HS-5 (cell line): Measurements from ENCODE around the gene ITGBL1.

ENCODE experiments used
- DNase-seq: peaks from one replicate; pipeline ENCODE4 v3.0.0-alpha.2; 2012; ENCODE audit warnings: low read depth

The ITGBL1 gene

GRCh38 chr13:101567841-101568240 lies 115.4 kb downstream of the ITGBL1 start:
- DNase-seq, result no peak

- no peak for DNase-seq
Measured at GRCh38 chr13:101569807-101570206, 117.3 kb downstream of the ITGBL1 start.

GRCh38 chr13:101570410-101570809 lies 117.9 kb downstream of the ITGBL1 start:
- DNase-seq, result no peak

GRCh38 chr13:101572456-101572855 lies 120.0 kb downstream of the ITGBL1 start:
- DNase-seq, result no peak

GRCh38 chr13:101575581-101575980 lies 123.1 kb downstream of the ITGBL1 start:
- no peak for DNase-seq

- no peak for DNase-seq
Measured at GRCh38 chr13:101576455-101576854, 124.0 kb downstream of the ITGBL1 start.

- DNase-seq, result no peak
Measured at GRCh38 chr13:101576977-101577376, 124.5 kb downstream of the ITGBL1 start.

- no peak for DNase-seq
Measured at GRCh38 chr13:101579281-101579802, 126.9 kb downstream of the ITGBL1 start.

- DNase-seq, result no peak
Measured at GRCh38 chr13:101584331-101584730, 131.9 kb downstream of the ITGBL1 start.

GRCh38 chr13:101590479-101590878 lies 138.0 kb downstream of the ITGBL1 start:
- DNase-seq, result no peak

- DNase-seq, result no peak
Measured at GRCh38 chr13:101594936-101595335, 142.5 kb downstream of the ITGBL1 start.

GRCh38 chr13:101596803-101597202 lies 144.3 kb downstream of the ITGBL1 start:
- no peak for DNase-seq

GRCh38 chr13:101611491-101612475 lies 159.3 kb downstream of the ITGBL1 start:
- DNase-seq, result no peak

GRCh38 chr13:101612735-101613134 lies 160.3 kb downstream of the ITGBL1 start:
- DNase-seq, result no peak

- DNase-seq, result no peak
Measured at GRCh38 chr13:101614491-101614890, 162.0 kb downstream of the ITGBL1 start.

- no peak for DNase-seq
Measured at GRCh38 chr13:101618440-101619187, 166.1 kb downstream of the ITGBL1 start.

- no peak for DNase-seq
Measured at GRCh38 chr13:101621099-101621498, 168.6 kb downstream of the ITGBL1 start.

- no peak for DNase-seq
Measured at GRCh38 chr13:101623470-101624209, 171.2 kb downstream of the ITGBL1 start.

GRCh38 chr13:101624210-101624922 lies 171.9 kb downstream of the ITGBL1 start:
- no peak for DNase-seq

GRCh38 chr13:101624981-101625380 lies 172.5 kb downstream of the ITGBL1 start:
- DNase-seq, result no peak

- DNase-seq, result no peak
Measured at GRCh38 chr13:101626925-101627555, 174.6 kb downstream of the ITGBL1 start.
